GM12864 (cell line): ENCODE results near the gene SOD2.
"Not testable (repeated sequence)": the region's sequence is repeated elsewhere in the genome, so short reads cannot be mapped to it uniquely, and the experiment has no call there.

Source experiments
- DNase-seq: peaks from one replicate; pipeline ENCODE4 v3.0.0-alpha.2; 2011; ENCODE audit warnings: low read depth
- H3K4me3 ChIP-seq: 2 replicates; pipeline ENCODE4 v1.5.1; 2011; ENCODE audit warnings: mild to moderate bottlenecking, low read depth, low read length, control low read depth
- CTCF ChIP-seq: IDR thresholded peaks from 2 replicates; pipeline ENCODE4 v1.5.1; 2011; ENCODE audit warnings: low read depth, mild to moderate bottlenecking, moderate library complexity, low read length, control low read depth, inconsistent platforms; ENCODE audit errors: missing control alignments

The SOD2 gene

GRCh38 chr6:159693128-159693893 is at the start of gene SOD2:
Gene SOD2 (minus strand): TSS chr6:159693241. CDS start chr6:159693167, 74 bp downstream.
- peak within 1 kb of the TSS; percentile 73 for H3K4me3 ChIP-seq
- DNase-seq = peak; percentile 52
- no peak for TF ChIP-seq CTCF

GRCh38 chr6:159742165-159742564 is 49.1 kb upstream of the SOD2 start:
- TF ChIP-seq CTCF = no peak
- no peak overlapping the region for H3K4me3 ChIP-seq
- no peak for DNase-seq

GRCh38 chr6:159739341-159739740 is 46.3 kb upstream of the SOD2 start:
- H3K4me3 ChIP-seq = no peak overlapping the region
- TF ChIP-seq CTCF = no peak
- no peak for DNase-seq

- no peak for TF ChIP-seq CTCF
- no peak for DNase-seq
- H3K4me3 ChIP-seq = no peak overlapping the region
These were observed 43.9 kb upstream of the SOD2 start for GRCh38 chr6:159736908-159737307.

- H3K4me3 ChIP-seq, DNase-seq: not testable (repeated sequence)
These were observed 40.4 kb upstream of the SOD2 start for GRCh38 chr6:159733395-159733794.

- not testable (repeated sequence) for H3K4me3 ChIP-seq, DNase-seq
These were observed 39.5 kb upstream of the SOD2 start for GRCh38 chr6:159732550-159732949.

GRCh38 chr6:159730332-159730676 is 37.3 kb upstream of the SOD2 start:
- no peak for DNase-seq
- peak overlapping the region; percentile 31; the same call in 1 of the 2 replicates for H3K4me3 ChIP-seq
- no peak for TF ChIP-seq CTCF

GRCh38 chr6:159729598-159730331 is 36.7 kb upstream of the SOD2 start:
- no peak for DNase-seq
- TF ChIP-seq CTCF = no peak
- peak overlapping the region; percentile 31 for H3K4me3 ChIP-seq
